GM12878 (cell line): ENCODE measurements around the gene PLSCR4.

ENCODE experiments used
- CTCF ChIP-seq, 3 experiments: IDR thresholded peaks in 2 of 3; conservative IDR thresholded peaks in 1 of 3; 2 replicates each; pipeline ENCODE4 v1.5.1; 2011; ENCODE audit warnings: low read depth in 3 of 3, low read length in 3 of 3, mild to moderate bottlenecking in 3 of 3, control low read depth in 2 of 3, moderate library complexity in 2 of 3, inconsistent platforms in 1 of 3, mixed read lengths in 1 of 3; ENCODE audit not compliant: control insufficient read depth in 2 of 3, insufficient read depth in 1 of 3; ENCODE audit errors: extremely low read depth in 1 of 3
- POLR2A ChIP-seq: IDR thresholded peaks from 2 replicates; pipeline ENCODE4 v1.6.1; 2011; ENCODE audit warnings: low read depth, mild to moderate bottlenecking, low read length
- SIN3A ChIP-seq: IDR thresholded peaks from 2 replicates; pipeline ENCODE4 v1.6.1; 2012; ENCODE audit warnings: low read depth, low read length, improper control_type of control experiment
- TAF1 ChIP-seq: IDR thresholded peaks from 2 replicates; pipeline ENCODE4 v1.6.1; 2011; ENCODE audit warnings: mild to moderate bottlenecking, low read depth, low read length, borderline replicate concordance

- TF ChIP-seq TAF1 = no peak
- no peak for TF ChIP-seq CTCF (IDR thresholded peaks at IDR 0.05 in 2 of 3, conservative IDR thresholded peaks at IDR 0.05 in 1 of 3; ENCODE audit: control insufficient read depth in 2 of 3, extremely low read depth in 1 of 3, insufficient read depth in 1 of 3, low read depth in 3 of 3, low read length in 3 of 3)
- TF ChIP-seq SIN3A = no peak
- TF ChIP-seq POLR2A = no peak
These were observed 98.1 kb downstream of the PLSCR4 start for GRCh38 chr3:146152834-146153233.
